ENCODE measurements around the gene NR1D1. TPM values are rescaled to one million over a fixed set of nuclear protein-coding genes. Genes with fewer than 3 reads are reported as not detected.

Gene NR1D1
- polyA plus RNA-seq, 1 of the 3 experiments (the other 2 are of a cell fraction) = 6.5 TPM

DNA sequence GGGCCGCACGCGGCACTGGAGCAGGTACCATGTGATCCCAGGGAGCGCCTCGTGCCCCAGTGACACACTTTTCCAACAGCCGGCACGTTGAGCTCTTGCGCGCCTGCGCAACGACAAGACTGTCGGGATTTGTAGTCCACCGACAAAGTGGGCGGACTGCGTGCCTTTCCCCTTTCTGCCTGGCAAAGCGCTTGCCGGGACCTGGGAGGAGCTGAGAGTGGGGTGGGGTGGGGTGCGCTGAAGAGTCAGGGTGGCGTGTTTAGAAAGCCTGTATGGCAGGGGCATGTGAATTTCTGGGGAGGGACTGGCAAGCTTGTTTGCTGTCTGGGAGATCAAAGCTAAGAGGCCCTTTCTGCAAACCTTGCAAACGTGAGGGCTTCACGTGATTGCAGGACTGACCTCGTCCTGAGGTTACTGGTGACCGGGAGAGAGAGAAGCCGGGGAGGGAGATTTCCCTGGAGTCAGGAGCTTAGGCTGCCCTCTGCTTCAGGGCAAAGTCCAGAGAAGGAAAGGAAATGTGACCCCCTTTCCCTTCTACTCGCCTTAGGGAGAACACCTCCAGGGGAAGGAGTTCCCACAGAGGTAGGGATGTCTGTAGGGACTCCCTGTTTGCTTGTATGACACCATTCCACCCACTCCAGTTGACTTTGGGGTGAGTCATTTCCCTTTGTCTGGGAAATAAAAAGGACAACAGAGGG is 429 bp upstream of the NR1D1 start:
- Histone ChIP-seq H3K4me1 (ENCODE audit: control insufficient read depth in 1 of 2, insufficient read depth in 2 of 2, low read depth in 1 of 2, low read length in 1 of 2) (peaks cover 14 to 28% of the 10 kb centered on the region in 2 experiments; a peak in 1 of 4 replicates), H3K36me3 (replicated peaks in 1 of 2; ENCODE audit: control insufficient read depth in 1 of 2, insufficient read depth in 2 of 2, low read length in 1 of 2) (peaks cover 10 to 15% of the 10 kb centered on the region in 2 experiments), H3K9ac (peak overlapping the region; percentile 99), H3K9me2 (no peaks in the 10 kb centered on the region), H3K27me3 (ENCODE audit: insufficient read depth) (no peaks in the 10 kb centered on the region), H3K27ac (ENCODE audit: low read depth in 2 of 2, low read length in 1 of 2) (peak overlapping the region; percentile 70 to 95), H3K79me2 (ENCODE audit: insufficient read depth) (peaks cover 31% of the 10 kb centered on the region), H4K20me1 (ENCODE audit: insufficient read depth) (0 out of 2 replicates have a peak, but pooled peaks cover 5% of the 10 kb centered on the region), H3K4me3 (ENCODE audit: low read depth in 2 of 2, low read length in 1 of 2) (peak overlapping the region; percentile 73 to 96), H3K9me3 (no peaks in the 10 kb centered on the region), H2AFZ (ENCODE audit: low read depth) (peak overlapping the region; percentile 60; the same call in 1 of the 2 replicates), H3K4me2 (peak overlapping the region; percentile 96), H3F3A (replicated peaks; ENCODE audit: insufficient read depth) (peaks cover 7% of the 10 kb centered on the region)
- WGBS (ENCODE audit: low lambda C conversion rate) = 1% methylated on average over 24 of the region's 25 CpGs
- DNase-seq = peak; percentile 95
- ChIA-PET CTCF (interaction anchor here (0.9 to 12.5 kb wide), 10 partner anchors 11 to 122 kb away, joined by 3 to 98 read pairs (median 6); partner anchors contain the start of gene THRA), POLR2A (interaction anchor here (0.6 to 3.3 kb wide), 5 partner anchors 9 to 66 kb away, joined by 3 to 25 read pairs (median 4); partner anchors contain the start of gene CASC3)
- TF ChIP-seq FOXM1 (IDR thresholded peaks at IDR 0.05; ENCODE audit: low read depth) (no peak), FOSL2 (IDR thresholded peaks at IDR 0.05; ENCODE audit: borderline replicate concordance, low read depth) (peak; percentile 77), SIN3A (IDR thresholded peaks at IDR 0.05; ENCODE audit: borderline replicate concordance, low read depth, low read length) (no peak; the same call in 1 of the 2 replicates), NRF1 (IDR thresholded peaks at IDR 0.05; ENCODE audit: low read depth, low read length) (peak; percentile 95), RFX5 (IDR thresholded peaks at IDR 0.05; ENCODE audit: low read length) (no peak), SMC3 (IDR thresholded peaks at IDR 0.05; ENCODE audit: low read depth, low read length) (no peak), TCF12 (IDR thresholded peaks at IDR 0.05) (peak; percentile 42; the same call in 1 of the 2 replicates), EZH2phosphoT487 (IDR thresholded peaks at IDR 0.05; ENCODE audit: borderline replicate concordance, low read depth) (no peak), TAF1 (IDR thresholded peaks at IDR 0.05; ENCODE audit: borderline replicate concordance, low read depth, low read length) (no peak), MEF2A (IDR thresholded peaks at IDR 0.05; ENCODE audit: borderline replicate concordance, low read depth) (no peak), ELF1 (IDR thresholded peaks at IDR 0.05) (no peak), NFIC (IDR thresholded peaks at IDR 0.05; ENCODE audit: borderline replicate concordance) (no peak; the same call in 1 of the 2 replicates), CHD2 (IDR thresholded peaks at IDR 0.05; ENCODE audit: low read length, partially characterized antibody) (peak; percentile 70), TEAD4 (IDR thresholded peaks at IDR 0.05; ENCODE audit: borderline replicate concordance, insufficient read depth) (no peak), YY1 (IDR thresholded peaks at IDR 0.05; ENCODE audit: low read depth) (no peak), GATA2 (CRISPR knock-in tag; IDR thresholded peaks at IDR 0.05) (no peak), RCOR1 (IDR thresholded peaks at IDR 0.05; ENCODE audit: low read length) (no peak; the same call in 1 of the 2 replicates)
- TF ChIP-seq, protein P1, sequence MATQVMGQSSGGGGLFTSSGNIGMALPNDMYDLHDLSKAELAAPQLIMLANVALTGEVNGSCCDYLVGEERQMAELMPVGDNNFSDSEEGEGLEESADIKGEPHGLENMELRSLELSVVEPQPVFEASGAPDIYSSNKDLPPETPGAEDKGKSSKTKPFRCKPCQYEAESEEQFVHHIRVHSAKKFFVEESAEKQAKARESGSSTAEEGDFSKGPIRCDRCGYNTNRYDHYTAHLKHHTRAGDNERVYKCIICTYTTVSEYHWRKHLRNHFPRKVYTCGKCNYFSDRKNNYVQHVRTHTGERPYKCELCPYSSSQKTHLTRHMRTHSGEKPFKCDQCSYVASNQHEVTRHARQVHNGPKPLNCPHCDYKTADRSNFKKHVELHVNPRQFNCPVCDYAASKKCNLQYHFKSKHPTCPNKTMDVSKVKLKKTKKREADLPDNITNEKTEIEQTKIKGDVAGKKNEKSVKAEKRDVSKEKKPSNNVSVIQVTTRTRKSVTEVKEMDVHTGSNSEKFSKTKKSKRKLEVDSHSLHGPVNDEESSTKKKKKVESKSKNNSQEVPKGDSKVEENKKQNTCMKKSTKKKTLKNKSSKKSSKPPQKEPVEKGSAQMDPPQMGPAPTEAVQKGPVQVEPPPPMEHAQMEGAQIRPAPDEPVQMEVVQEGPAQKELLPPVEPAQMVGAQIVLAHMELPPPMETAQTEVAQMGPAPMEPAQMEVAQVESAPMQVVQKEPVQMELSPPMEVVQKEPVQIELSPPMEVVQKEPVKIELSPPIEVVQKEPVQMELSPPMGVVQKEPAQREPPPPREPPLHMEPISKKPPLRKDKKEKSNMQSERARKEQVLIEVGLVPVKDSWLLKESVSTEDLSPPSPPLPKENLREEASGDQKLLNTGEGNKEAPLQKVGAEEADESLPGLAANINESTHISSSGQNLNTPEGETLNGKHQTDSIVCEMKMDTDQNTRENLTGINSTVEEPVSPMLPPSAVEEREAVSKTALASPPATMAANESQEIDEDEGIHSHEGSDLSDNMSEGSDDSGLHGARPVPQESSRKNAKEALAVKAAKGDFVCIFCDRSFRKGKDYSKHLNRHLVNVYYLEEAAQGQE (IDR thresholded peaks at IDR 0.05; ENCODE audit: low read depth, low read length) = no peak
- TF ChIP-seq, protein P2, sequence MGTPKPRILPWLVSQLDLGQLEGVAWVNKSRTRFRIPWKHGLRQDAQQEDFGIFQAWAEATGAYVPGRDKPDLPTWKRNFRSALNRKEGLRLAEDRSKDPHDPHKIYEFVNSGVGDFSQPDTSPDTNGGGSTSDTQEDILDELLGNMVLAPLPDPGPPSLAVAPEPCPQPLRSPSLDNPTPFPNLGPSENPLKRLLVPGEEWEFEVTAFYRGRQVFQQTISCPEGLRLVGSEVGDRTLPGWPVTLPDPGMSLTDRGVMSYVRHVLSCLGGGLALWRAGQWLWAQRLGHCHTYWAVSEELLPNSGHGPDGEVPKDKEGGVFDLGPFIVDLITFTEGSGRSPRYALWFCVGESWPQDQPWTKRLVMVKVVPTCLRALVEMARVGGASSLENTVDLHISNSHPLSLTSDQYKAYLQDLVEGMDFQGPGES (IDR thresholded peaks at IDR 0.05; ENCODE audit: low read depth, low read length) = no peak
- TF ChIP-seq, protein P3, sequence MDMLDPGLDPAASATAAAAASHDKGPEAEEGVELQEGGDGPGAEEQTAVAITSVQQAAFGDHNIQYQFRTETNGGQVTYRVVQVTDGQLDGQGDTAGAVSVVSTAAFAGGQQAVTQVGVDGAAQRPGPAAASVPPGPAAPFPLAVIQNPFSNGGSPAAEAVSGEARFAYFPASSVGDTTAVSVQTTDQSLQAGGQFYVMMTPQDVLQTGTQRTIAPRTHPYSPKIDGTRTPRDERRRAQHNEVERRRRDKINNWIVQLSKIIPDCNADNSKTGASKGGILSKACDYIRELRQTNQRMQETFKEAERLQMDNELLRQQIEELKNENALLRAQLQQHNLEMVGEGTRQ (IDR thresholded peaks at IDR 0.05; ENCODE audit: borderline replicate concordance, low read depth, low read length) = peak; percentile 82
- TF ChIP-seq, protein P4, sequence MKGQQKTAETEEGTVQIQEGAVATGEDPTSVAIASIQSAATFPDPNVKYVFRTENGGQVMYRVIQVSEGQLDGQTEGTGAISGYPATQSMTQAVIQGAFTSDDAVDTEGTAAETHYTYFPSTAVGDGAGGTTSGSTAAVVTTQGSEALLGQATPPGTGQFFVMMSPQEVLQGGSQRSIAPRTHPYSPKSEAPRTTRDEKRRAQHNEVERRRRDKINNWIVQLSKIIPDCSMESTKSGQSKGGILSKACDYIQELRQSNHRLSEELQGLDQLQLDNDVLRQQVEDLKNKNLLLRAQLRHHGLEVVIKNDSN (IDR thresholded peaks at IDR 0.05; ENCODE audit: borderline replicate concordance, low read depth) = peak; percentile 84
- TF ChIP-seq, protein P5, sequence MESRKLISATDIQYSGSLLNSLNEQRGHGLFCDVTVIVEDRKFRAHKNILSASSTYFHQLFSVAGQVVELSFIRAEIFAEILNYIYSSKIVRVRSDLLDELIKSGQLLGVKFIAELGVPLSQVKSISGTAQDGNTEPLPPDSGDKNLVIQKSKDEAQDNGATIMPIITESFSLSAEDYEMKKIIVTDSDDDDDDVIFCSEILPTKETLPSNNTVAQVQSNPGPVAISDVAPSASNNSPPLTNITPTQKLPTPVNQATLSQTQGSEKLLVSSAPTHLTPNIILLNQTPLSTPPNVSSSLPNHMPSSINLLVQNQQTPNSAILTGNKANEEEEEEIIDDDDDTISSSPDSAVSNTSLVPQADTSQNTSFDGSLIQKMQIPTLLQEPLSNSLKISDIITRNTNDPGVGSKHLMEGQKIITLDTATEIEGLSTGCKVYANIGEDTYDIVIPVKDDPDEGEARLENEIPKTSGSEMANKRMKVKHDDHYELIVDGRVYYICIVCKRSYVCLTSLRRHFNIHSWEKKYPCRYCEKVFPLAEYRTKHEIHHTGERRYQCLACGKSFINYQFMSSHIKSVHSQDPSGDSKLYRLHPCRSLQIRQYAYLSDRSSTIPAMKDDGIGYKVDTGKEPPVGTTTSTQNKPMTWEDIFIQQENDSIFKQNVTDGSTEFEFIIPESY (IDR thresholded peaks at IDR 0.05; ENCODE audit: borderline replicate concordance, low read depth) = no peak
- TF ChIP-seq, protein P6, sequence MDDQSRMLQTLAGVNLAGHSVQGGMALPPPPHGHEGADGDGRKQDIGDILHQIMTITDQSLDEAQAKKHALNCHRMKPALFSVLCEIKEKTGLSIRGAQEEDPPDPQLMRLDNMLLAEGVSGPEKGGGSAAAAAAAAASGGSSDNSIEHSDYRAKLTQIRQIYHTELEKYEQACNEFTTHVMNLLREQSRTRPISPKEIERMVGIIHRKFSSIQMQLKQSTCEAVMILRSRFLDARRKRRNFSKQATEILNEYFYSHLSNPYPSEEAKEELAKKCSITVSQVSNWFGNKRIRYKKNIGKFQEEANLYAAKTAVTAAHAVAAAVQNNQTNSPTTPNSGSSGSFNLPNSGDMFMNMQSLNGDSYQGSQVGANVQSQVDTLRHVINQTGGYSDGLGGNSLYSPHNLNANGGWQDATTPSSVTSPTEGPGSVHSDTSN (IDR thresholded peaks at IDR 0.05) = no peak
